ENCODE data around the gene MACF1.
"Not testable (repeated sequence)": the region's sequence is repeated elsewhere in the genome, so short reads cannot be mapped to it uniquely, and the experiment has no call there.

MACF1 gene

GRCh38 chr1:39481289-39481688 is 276.8 kb downstream of the MACF1 start:
- DNase-seq (ENCODE audit: low spot score in 2 of 2) = no peak
- ATAC-seq (ENCODE audit: low read depth) = no peak
- Mint-ChIP-seq H3K4me3 (no peak overlapping the region), H3K27me3 (no peaks in the 10 kb centered on the region), H3K4me1 (no peaks in the 10 kb centered on the region), H3K27ac (no peak overlapping the region), H3K36me3 (peaks cover 28% of the 10 kb centered on the region), H3K9me3 (no peaks in the 10 kb centered on the region)

GRCh38 chr1:39483276-39483675 is 278.8 kb downstream of the MACF1 start:
- no peak for ATAC-seq (ENCODE audit: low read depth)
- Mint-ChIP-seq H3K27me3 (no peaks in the 10 kb centered on the region), H3K9me3 (no peaks in the 10 kb centered on the region), H3K27ac (peak overlapping the region; percentile 71), H3K4me1 (no peaks in the 10 kb centered on the region), H3K36me3 (peaks cover 24% of the 10 kb centered on the region), H3K4me3 (no peak overlapping the region)
- DNase-seq (ENCODE audit: low spot score in 2 of 2) = no peak

- Mint-ChIP-seq H3K9me3 (no peaks in the 10 kb centered on the region), H3K4me1 (no peaks in the 10 kb centered on the region), H3K27me3 (no peaks in the 10 kb centered on the region), H3K36me3 (peaks cover 21% of the 10 kb centered on the region), H3K4me3 (no peak overlapping the region), H3K27ac (no peak overlapping the region)
- ATAC-seq (ENCODE audit: low read depth) = no peak
- DNase-seq (ENCODE audit: low spot score in 2 of 2) = no peak
Observed at GRCh38 chr1:39484564-39484963, 280.1 kb downstream of the MACF1 start.

- DNase-seq (ENCODE audit: low spot score in 2 of 2) = no peak
- Mint-ChIP-seq H3K9me3 (no peaks in the 10 kb centered on the region), H3K27ac (no peak overlapping the region), H3K4me3 (no peak overlapping the region), H3K27me3 (no peaks in the 10 kb centered on the region), H3K36me3 (peaks cover 18% of the 10 kb centered on the region), H3K4me1 (no peaks in the 10 kb centered on the region)
- ATAC-seq (ENCODE audit: low read depth) = no peak
Observed at GRCh38 chr1:39485046-39485803, 280.7 kb downstream of the MACF1 start.

GRCh38 chr1:39488012-39488545 is 283.6 kb downstream of the MACF1 start:
- Mint-ChIP-seq H3K4me1 (peaks cover 3% of the 10 kb centered on the region), H3K27ac (no peak overlapping the region), H3K9me3 (no peaks in the 10 kb centered on the region), H3K36me3 (peaks cover 13% of the 10 kb centered on the region), H3K4me3 (no peak overlapping the region), H3K27me3 (no peaks in the 10 kb centered on the region)
- no peak for DNase-seq (ENCODE audit: low spot score in 2 of 2)
- no peak for ATAC-seq (ENCODE audit: low read depth)

- Mint-ChIP-seq H3K27me3 (peaks cover 3% of the 10 kb centered on the region), H3K4me1 (peaks cover 3% of the 10 kb centered on the region), H3K9me3 (no peaks in the 10 kb centered on the region), H3K27ac (no peak overlapping the region), H3K4me3 (no peak overlapping the region), H3K36me3 (peaks cover 9% of the 10 kb centered on the region)
- ATAC-seq (ENCODE audit: low read depth) = no peak
- no peak for DNase-seq (ENCODE audit: low spot score in 2 of 2)
Observed at GRCh38 chr1:39488793-39489566, 284.5 kb downstream of the MACF1 start.

- no peak overlapping the region for H3K4me3 Mint-ChIP-seq
Observed at GRCh38 chr1:39489567-39490239, 285.2 kb downstream of the MACF1 start.

GRCh38 chr1:39490596-39491145 is 286.2 kb downstream of the MACF1 start:
- no peak for DNase-seq (ENCODE audit: low spot score in 2 of 2)

More at GRCh38 chr1:39489567-39490239, 285.2 kb downstream of the MACF1 start:
- peaks cover 5% of the 10 kb centered on the region for H3K27me3 Mint-ChIP-seq
- DNase-seq (ENCODE audit: low spot score in 2 of 2) (no peak), ATAC-seq (ENCODE audit: low read depth) (no peak)
- H3K9me3 Mint-ChIP-seq = no peaks in the 10 kb centered on the region
- H3K36me3 Mint-ChIP-seq = peaks cover 9% of the 10 kb centered on the region
- H3K27ac Mint-ChIP-seq = no peak overlapping the region
- H3K4me1 Mint-ChIP-seq = peaks cover 3% of the 10 kb centered on the region

GRCh38 chr1:39491146-39491921 is 286.8 kb downstream of the MACF1 start, which contains the start of gene BMP8A:
BMP8A (plus strand) TSS chr1:39491636; CDS start chr1:39491992, 356 bp downstream.
- Mint-ChIP-seq H3K4me3 (peak within 1 kb of the TSS; percentile 73), H3K27ac (no peak within 1 kb of the TSS), H3K36me3 (no peaks in the 10 kb centered on the region), H3K9me3 (no peaks in the 10 kb centered on the region), H3K27me3 (peaks cover 5% of the 10 kb centered on the region), H3K4me1 (peaks cover 3% of the 10 kb centered on the region)
- ATAC-seq (ENCODE audit: low read depth) = peak; percentile 88
- peak; percentile 73 to 81 for DNase-seq (ENCODE audit: low spot score in 2 of 2)

More at GRCh38 chr1:39490596-39491145, 286.2 kb downstream of the MACF1 start:
- Mint-ChIP-seq H3K27ac (no peak overlapping the region), H3K36me3 (peaks cover 2% of the 10 kb centered on the region), H3K9me3 (no peaks in the 10 kb centered on the region), H3K4me1 (peaks cover 3% of the 10 kb centered on the region), H3K27me3 (peaks cover 5% of the 10 kb centered on the region), H3K4me3 (peak overlapping the region; percentile 73)
- peak; percentile 25 for ATAC-seq (ENCODE audit: low read depth)

GRCh38 chr1:39492118-39493042 is 287.9 kb downstream of the MACF1 start:
- H3K27me3 Mint-ChIP-seq; ATAC-seq (ENCODE audit: low read depth); DNase-seq (ENCODE audit: low spot score in 2 of 2); H3K36me3 Mint-ChIP-seq; H3K4me1 Mint-ChIP-seq; H3K9me3 Mint-ChIP-seq; H3K27ac Mint-ChIP-seq: not testable (repeated sequence)
- peak overlapping the region; percentile 71 for H3K4me3 Mint-ChIP-seq

- not testable (repeated sequence) for ATAC-seq (ENCODE audit: low read depth); DNase-seq (ENCODE audit: low spot score in 2 of 2); H3K4me1 Mint-ChIP-seq; H3K27me3 Mint-ChIP-seq; H3K27ac Mint-ChIP-seq; H3K36me3 Mint-ChIP-seq; H3K9me3 Mint-ChIP-seq
- H3K4me3 Mint-ChIP-seq = peak overlapping the region; percentile 37
Observed at GRCh38 chr1:39493043-39493810, 288.7 kb downstream of the MACF1 start.

All from memory B cell (primary cell).